Keratinocyte (primary cell): Measurements from ENCODE around the gene RAB37. TPM values are rescaled to one million over a fixed set of nuclear protein-coding genes. Genes with fewer than 3 reads are reported as not detected.

Experiments used
- DNase-seq: peaks from one replicate; pipeline ENCODE4 v3.0.0-alpha.2; 2011; ENCODE audit warnings: low read depth, missing footprints, low spot score
- FAIRE-seq: peaks from 2 replicates; lab custom pipeline; 2011; peaks lifted over from hg19 to GRCh38; lab: Jason Lieb, UNC
- H2AFZ ChIP-seq: 2 replicates; pipeline ENCODE4 v1.6.0; 2012; ENCODE audit warnings: low read length, control low read depth, inconsistent platforms; ENCODE audit not compliant: control insufficient read depth
- H3K27ac ChIP-seq: 2 replicates; pipeline ENCODE4 v1.5.1; 2011; ENCODE audit warnings: low read length; ENCODE audit not compliant: control insufficient read depth, insufficient read depth
- H3K27me3 ChIP-seq: 3 replicates; pipeline ENCODE4 v1.6.0; 2011; ENCODE audit warnings: low read length; ENCODE audit not compliant: control insufficient read depth, insufficient read depth; ENCODE audit errors: extremely low read depth
- H3K36me3 ChIP-seq, 2 experiments: 2 replicates in 1 of 2; 3 replicates in 1 of 2; pipeline ENCODE4 v1.5.1; 2011; ENCODE audit warnings: low read length in 2 of 2, mild to moderate bottlenecking in 1 of 2; ENCODE audit not compliant: control insufficient read depth in 2 of 2, insufficient read depth in 2 of 2; ENCODE audit errors: extremely low read depth in 1 of 2
- H3K4me1 ChIP-seq: 3 replicates; pipeline ENCODE4 v1.5.1; 2011; ENCODE audit warnings: low read length; ENCODE audit not compliant: control insufficient read depth, insufficient read depth; ENCODE audit errors: extremely low read depth
- H3K4me2 ChIP-seq: 3 replicates; pipeline ENCODE4 v1.6.0; 2011; ENCODE audit warnings: low read depth, low read length; ENCODE audit not compliant: control insufficient read depth, insufficient read depth; ENCODE audit errors: extremely low read depth
- H3K4me3 ChIP-seq, 3 experiments: fragments of 200-600 bp in 1 of 3; sonication (generic) in 1 of 3; 2 replicates in 2 of 3; 3 replicates in 1 of 3; pipeline ENCODE4 v1.5.1; 2011 to 2016; ENCODE audit warnings: low read length in 3 of 3, mild to moderate bottlenecking in 3 of 3, control low read depth in 2 of 3, inconsistent platforms in 1 of 3, low read depth in 1 of 3, mixed read lengths in 1 of 3, mixed run types in 1 of 3, moderate library complexity in 1 of 3; ENCODE audit not compliant: control insufficient read depth in 2 of 3, insufficient read depth in 2 of 3; ENCODE audit errors: extremely low read depth in 1 of 3
- H3K79me2 ChIP-seq: 2 replicates; pipeline ENCODE4 v1.6.0; 2012; ENCODE audit warnings: low read length; ENCODE audit not compliant: control insufficient read depth, insufficient read depth
- H3K9ac ChIP-seq: 3 replicates; pipeline ENCODE4 v1.6.0; 2011; ENCODE audit warnings: low read length; ENCODE audit not compliant: control insufficient read depth, insufficient read depth; ENCODE audit errors: extremely low read depth
- H3K9me1 ChIP-seq: 3 replicates; pipeline ENCODE4 v1.6.0; 2011; ENCODE audit warnings: low read length; ENCODE audit not compliant: control insufficient read depth, insufficient read depth; ENCODE audit errors: extremely low read depth
- H3K9me3 ChIP-seq: 2 replicates; pipeline ENCODE4 v1.5.1; 2012; ENCODE audit warnings: low read depth, low read length; ENCODE audit not compliant: control insufficient read depth
- H4K20me1 ChIP-seq: 3 replicates; pipeline ENCODE4 v1.6.0; 2011; ENCODE audit warnings: low read length; ENCODE audit not compliant: control insufficient read depth, insufficient read depth; ENCODE audit errors: extremely low read depth
- CTCF ChIP-seq, 3 experiments: IDR thresholded peaks in 1 of 3; conservative IDR thresholded peaks in 1 of 3; optimal IDR thresholded peaks in 1 of 3; 2 replicates in 2 of 3; 3 replicates in 1 of 3; pipeline versions ENCODE3 to v1.5.1; 2011; ENCODE audit warnings: low read length in 3 of 3, mild to moderate bottlenecking in 3 of 3, moderate library complexity in 2 of 3, control low read depth in 1 of 3, inconsistent platforms in 1 of 3; ENCODE audit not compliant: insufficient read depth in 2 of 3; ENCODE audit errors: extremely low read depth in 1 of 3
- EZH2 ChIP-seq: IDR thresholded peaks from one replicate; pipeline ENCODE4 v1.6.1; 2012; ENCODE audit warnings: inconsistent platforms, mild to moderate bottlenecking, low read length, moderate library complexity
- dilution Hi-C: fragments of 300-500 bp; cut with MboI; formaldehyde crosslinking; loops from one replicate; pipeline ENCODE4 v1.7.0; 2020; ENCODE audit warnings: low sequenced_read_pairs; ENCODE audit not compliant: extremely low pct_ligation_motif_present
- polyA plus RNA-seq, 5 experiments: library from polyadenylated mRNA; depleted of rRNA in 3 of 5; stranded (reverse) in 3 of 5; stranded (forward) in 1 of 5; unstranded in 1 of 5; fragments of >200 nt; gene quantifications; 1 replicate in 1 of 5; 2 replicates in 3 of 5; 3 replicates in 1 of 5; pipeline versions ENCODE4 v1.2.1 to v1.2.3, GENCODE V29; 2011 to 2012; ENCODE audit warnings: missing spikeins in 2 of 5, low read depth in 1 of 5, low replicate concordance in 1 of 5

Gene RAB37
- polyA plus RNA-seq, 1 donor (not counting 4 experiments of a cell fraction or from before 2014, with no cell fraction given), result 0.03 TPM

GRCh38 chr17:74761419-74761818, 24.4 kb downstream of the RAB37 start:
- peaks cover 7% of the 10 kb centered on the region for H3K9me1 ChIP-seq
- H3K9ac ChIP-seq, result no peak overlapping the region
- H3K27me3 ChIP-seq, result no peaks in the 10 kb centered on the region
- no peaks in the 10 kb centered on the region for H4K20me1 ChIP-seq
- H3K9me3 ChIP-seq, result no peaks in the 10 kb centered on the region
- FAIRE-seq (no peak), DNase-seq (no peak)
- no peak overlapping the region for H2AFZ ChIP-seq
- peaks cover 41% of the 10 kb centered on the region for H3K4me1 ChIP-seq
- peaks cover 3 to 6% of the 10 kb centered on the region in 2 experiments for H3K36me3 ChIP-seq
- H3K79me2 ChIP-seq, result peaks cover 34% of the 10 kb centered on the region
- H3K4me2 ChIP-seq, result no peak overlapping the region
- dilution Hi-C loops, result no loop called here
- H3K27ac ChIP-seq, result no peak overlapping the region
- no peak overlapping the region for H3K4me3 ChIP-seq
- TF ChIP-seq EZH2, result no peak
- no peak for TF ChIP-seq CTCF (optimal IDR thresholded peaks at IDR 0.05 in 1 of 3, IDR thresholded peaks at IDR 0.05 in 1 of 3, conservative IDR thresholded peaks at IDR 0.05 in 1 of 3; ENCODE audit: extremely low read depth in 1 of 3, insufficient read depth in 2 of 3, low read length in 3 of 3)

- no peak overlapping the region for H3K9ac ChIP-seq
- peaks cover 3 to 6% of the 10 kb centered on the region in 2 experiments for H3K36me3 ChIP-seq
- dilution Hi-C loops, result no loop called here
Measured at GRCh38 chr17:74761931-74762330, 24.9 kb downstream of the RAB37 start.

More at GRCh38 chr17:74761931-74762330, 24.9 kb downstream of the RAB37 start:
- no peak for TF ChIP-seq EZH2
- TF ChIP-seq CTCF (optimal IDR thresholded peaks at IDR 0.05 in 1 of 3, IDR thresholded peaks at IDR 0.05 in 1 of 3, conservative IDR thresholded peaks at IDR 0.05 in 1 of 3; ENCODE audit: extremely low read depth in 1 of 3, insufficient read depth in 2 of 3, low read length in 3 of 3), result no peak
- Histone ChIP-seq H3K4me1 (peaks cover 41% of the 10 kb centered on the region), H3K9me3 (no peaks in the 10 kb centered on the region), H2AFZ (no peak overlapping the region), H3K4me3 (no peak overlapping the region), H4K20me1 (no peaks in the 10 kb centered on the region), H3K27me3 (no peaks in the 10 kb centered on the region), H3K27ac (no peak overlapping the region), H3K4me2 (no peak overlapping the region), H3K9me1 (peaks cover 7% of the 10 kb centered on the region), H3K79me2 (peaks cover 30% of the 10 kb centered on the region)
- FAIRE-seq (no peak), DNase-seq (no peak)
